ENCODE data around the gene RLIM. TPM values are rescaled to one million over a fixed set of nuclear protein-coding genes. Genes with fewer than 3 reads are reported as not detected.

The RLIM gene
- total and polyA plus RNA-seq, 2 experiments from 2014 or later = 6.6 to 40.1 TPM

DNA sequence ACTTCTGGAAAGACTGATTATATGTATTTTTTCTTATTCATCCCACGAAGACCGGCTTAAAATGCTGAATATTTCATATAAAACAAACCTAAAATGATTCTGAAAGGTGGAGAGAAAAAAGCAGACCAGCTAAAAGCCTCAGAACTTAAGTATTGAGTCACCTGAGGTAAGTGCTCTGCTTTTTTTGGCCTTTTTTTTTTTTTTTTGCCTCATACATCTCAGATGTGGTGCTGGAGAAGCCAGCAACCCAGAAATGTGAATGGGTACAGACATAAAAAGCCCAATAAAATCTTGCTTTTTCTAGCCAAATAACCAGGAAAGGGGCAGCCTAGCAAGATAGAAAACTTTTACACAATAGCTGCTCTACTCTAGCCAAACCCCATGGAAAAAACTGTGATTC lies 57.0 kb downstream of the RLIM start:
- Histone ChIP-seq H3F3A (replicated peaks; ENCODE audit: low read depth) (no peaks in the 10 kb centered on the region), H3K27me3 (ENCODE audit: insufficient read depth) (no peaks in the 10 kb centered on the region), H3K4me3 (no peak overlapping the region), H4K20me1 (replicated peaks; ENCODE audit: insufficient read depth) (no peaks in the 10 kb centered on the region), H2AFZ (no peak overlapping the region), H3K27ac (ENCODE audit: low read depth) (no peak overlapping the region), H3K9me2 (ENCODE audit: insufficient read depth) (no peaks in the 10 kb centered on the region), H3K4me1 (ENCODE audit: insufficient read depth) (no peaks in the 10 kb centered on the region), H3K79me2 (replicated peaks; ENCODE audit: insufficient read depth) (no peaks in the 10 kb centered on the region), H3K36me3 (ENCODE audit: insufficient read depth) (no peaks in the 10 kb centered on the region), H3K4me2 (no peak overlapping the region)
- no peak overlapping the region for H3K27ac Mint-ChIP-seq
- no peak overlapping the region for H3K4me3 Mint-ChIP-seq
- peaks cover 3% of the 10 kb centered on the region; the same call in 1 of the 3 replicates for H3K9me3 Mint-ChIP-seq
- no peak for ATAC-seq
- no peak for TF ChIP-seq EZH2phosphoT487 (IDR thresholded peaks at IDR 0.05; ENCODE audit: unreplicated experiment)
- no peak for TF ChIP-seq CREB1 (CRISPR knock-in tag; IDR thresholded peaks at IDR 0.05; ENCODE audit: low read depth)
- TF ChIP-seq NANOG (IDR thresholded peaks at IDR 0.05; ENCODE audit: borderline replicate concordance) = no peak
- no peak for TF ChIP-seq STAT1 (IDR thresholded peaks at IDR 0.05; ENCODE audit: unreplicated experiment)
- TF ChIP-seq ZNF331 (CRISPR knock-in tag; IDR thresholded peaks at IDR 0.05; ENCODE audit: low read depth) = no peak
- TF ChIP-seq, protein P1, sequence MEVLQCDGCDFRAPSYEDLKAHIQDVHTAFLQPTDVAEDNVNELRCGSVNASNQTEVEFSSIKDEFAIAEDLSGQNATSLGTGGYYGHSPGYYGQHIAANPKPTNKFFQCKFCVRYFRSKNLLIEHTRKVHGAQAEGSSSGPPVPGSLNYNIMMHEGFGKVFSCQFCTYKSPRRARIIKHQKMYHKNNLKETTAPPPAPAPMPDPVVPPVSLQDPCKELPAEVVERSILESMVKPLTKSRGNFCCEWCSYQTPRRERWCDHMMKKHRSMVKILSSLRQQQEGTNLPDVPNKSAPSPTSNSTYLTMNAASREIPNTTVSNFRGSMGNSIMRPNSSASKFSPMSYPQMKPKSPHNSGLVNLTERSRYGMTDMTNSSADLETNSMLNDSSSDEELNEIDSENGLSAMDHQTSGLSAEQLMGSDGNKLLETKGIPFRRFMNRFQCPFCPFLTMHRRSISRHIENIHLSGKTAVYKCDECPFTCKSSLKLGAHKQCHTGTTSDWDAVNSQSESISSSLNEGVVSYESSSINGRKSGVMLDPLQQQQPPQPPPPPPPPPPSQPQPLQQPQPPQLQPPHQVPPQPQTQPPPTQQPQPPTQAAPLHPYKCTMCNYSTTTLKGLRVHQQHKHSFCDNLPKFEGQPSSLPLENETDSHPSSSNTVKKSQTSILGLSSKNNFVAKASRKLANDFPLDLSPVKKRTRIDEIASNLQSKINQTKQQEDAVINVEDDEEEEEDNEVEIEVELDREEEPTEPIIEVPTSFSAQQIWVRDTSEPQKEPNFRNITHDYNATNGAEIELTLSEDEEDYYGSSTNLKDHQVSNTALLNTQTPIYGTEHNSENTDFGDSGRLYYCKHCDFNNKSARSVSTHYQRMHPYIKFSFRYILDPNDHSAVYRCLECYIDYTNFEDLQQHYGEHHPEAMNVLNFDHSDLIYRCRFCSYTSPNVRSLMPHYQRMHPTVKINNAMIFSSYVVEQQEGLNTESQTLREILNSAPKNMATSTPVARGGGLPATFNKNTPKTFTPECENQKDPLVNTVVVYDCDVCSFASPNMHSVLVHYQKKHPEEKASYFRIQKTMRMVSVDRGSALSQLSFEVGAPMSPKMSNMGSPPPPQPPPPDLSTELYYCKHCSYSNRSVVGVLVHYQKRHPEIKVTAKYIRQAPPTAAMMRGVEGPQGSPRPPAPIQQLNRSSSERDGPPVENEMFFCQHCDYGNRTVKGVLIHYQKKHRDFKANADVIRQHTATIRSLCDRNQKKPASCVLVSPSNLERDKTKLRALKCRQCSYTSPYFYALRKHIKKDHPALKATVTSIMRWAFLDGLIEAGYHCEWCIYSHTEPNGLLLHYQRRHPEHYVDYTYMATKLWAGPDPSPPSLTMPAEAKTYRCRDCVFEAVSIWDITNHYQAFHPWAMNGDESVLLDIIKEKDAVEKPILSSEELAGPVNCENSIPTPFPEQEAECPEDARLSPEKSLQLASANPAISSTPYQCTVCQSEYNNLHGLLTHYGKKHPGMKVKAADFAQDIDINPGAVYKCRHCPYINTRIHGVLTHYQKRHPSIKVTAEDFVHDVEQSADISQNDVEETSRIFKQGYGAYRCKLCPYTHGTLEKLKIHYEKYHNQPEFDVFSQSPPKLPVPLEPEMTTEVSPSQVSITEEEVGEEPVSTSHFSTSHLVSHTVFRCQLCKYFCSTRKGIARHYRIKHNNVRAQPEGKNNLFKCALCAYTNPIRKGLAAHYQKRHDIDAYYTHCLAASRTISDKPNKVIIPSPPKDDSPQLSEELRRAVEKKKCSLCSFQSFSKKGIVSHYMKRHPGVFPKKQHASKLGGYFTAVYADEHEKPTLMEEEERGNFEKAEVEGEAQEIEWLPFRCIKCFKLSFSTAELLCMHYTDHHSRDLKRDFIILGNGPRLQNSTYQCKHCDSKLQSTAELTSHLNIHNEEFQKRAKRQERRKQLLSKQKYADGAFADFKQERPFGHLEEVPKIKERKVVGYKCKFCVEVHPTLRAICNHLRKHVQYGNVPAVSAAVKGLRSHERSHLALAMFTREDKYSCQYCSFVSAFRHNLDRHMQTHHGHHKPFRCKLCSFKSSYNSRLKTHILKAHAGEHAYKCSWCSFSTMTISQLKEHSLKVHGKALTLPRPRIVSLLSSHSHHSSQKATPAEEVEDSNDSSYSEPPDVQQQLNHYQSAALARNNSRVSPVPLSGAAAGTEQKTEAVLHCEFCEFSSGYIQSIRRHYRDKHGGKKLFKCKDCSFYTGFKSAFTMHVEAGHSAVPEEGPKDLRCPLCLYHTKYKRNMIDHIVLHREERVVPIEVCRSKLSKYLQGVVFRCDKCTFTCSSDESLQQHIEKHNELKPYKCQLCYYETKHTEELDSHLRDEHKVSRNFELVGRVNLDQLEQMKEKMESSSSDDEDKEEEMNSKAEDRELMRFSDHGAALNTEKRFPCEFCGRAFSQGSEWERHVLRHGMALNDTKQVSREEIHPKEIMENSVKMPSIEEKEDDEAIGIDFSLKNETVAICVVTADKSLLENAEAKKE (CRISPR knock-in tag; IDR thresholded peaks at IDR 0.05) = no peak
- TF ChIP-seq, protein P2, sequence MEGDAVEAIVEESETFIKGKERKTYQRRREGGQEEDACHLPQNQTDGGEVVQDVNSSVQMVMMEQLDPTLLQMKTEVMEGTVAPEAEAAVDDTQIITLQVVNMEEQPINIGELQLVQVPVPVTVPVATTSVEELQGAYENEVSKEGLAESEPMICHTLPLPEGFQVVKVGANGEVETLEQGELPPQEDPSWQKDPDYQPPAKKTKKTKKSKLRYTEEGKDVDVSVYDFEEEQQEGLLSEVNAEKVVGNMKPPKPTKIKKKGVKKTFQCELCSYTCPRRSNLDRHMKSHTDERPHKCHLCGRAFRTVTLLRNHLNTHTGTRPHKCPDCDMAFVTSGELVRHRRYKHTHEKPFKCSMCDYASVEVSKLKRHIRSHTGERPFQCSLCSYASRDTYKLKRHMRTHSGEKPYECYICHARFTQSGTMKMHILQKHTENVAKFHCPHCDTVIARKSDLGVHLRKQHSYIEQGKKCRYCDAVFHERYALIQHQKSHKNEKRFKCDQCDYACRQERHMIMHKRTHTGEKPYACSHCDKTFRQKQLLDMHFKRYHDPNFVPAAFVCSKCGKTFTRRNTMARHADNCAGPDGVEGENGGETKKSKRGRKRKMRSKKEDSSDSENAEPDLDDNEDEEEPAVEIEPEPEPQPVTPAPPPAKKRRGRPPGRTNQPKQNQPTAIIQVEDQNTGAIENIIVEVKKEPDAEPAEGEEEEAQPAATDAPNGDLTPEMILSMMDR (conservative IDR thresholded peaks at IDR 0.05; ENCODE audit: low read depth in 2 of 2) = no peak
- TF ChIP-seq JUNB (IDR thresholded peaks at IDR 0.05; ENCODE audit: unreplicated experiment) = no peak
- no peak for TF ChIP-seq POLR2AphosphoS5 (IDR thresholded peaks at IDR 0.05; ENCODE audit: low read depth)
- no peak for TF ChIP-seq ZNF114 (CRISPR knock-in tag; IDR thresholded peaks at IDR 0.05)
- TF ChIP-seq ETS1 (IDR thresholded peaks at IDR 0.05) = no peak
- TF ChIP-seq REST (IDR thresholded peaks at IDR 0.05; ENCODE audit: unreplicated experiment) = no peak
- TF ChIP-seq EZH2 (IDR thresholded peaks at IDR 0.05; ENCODE audit: low read depth, unreplicated experiment) = no peak
- DNase-seq (ENCODE audit: low spot score) = no peak
- peaks cover 3% of the 10 kb centered on the region for H3K4me1 Mint-ChIP-seq
- H3K27me3 Mint-ChIP-seq (ENCODE audit: insufficient read depth, low read depth, poor library complexity) = no peaks in the 10 kb centered on the region
- H3K36me3 Mint-ChIP-seq (ENCODE audit: low read depth) = peaks cover 3% of the 10 kb centered on the region; the same call in 1 of the 3 replicates

Data from GM23338 (cell line).